Left ventricle myocardium superior (tissue), 1 donor: ENCODE results near the gene SPDYE8. TPM values are rescaled to one million over a fixed set of nuclear protein-coding genes. Genes with fewer than 3 reads are reported as not detected.

Source experiments
- total RNA-seq: library from RNA; stranded (reverse); fragmentation: NEBNext Ultra II Directional; extraction: Animal tissue kit (Norgen Biotek cat#: 25700); gene quantifications from one replicate; pipeline ENCODE4 v1.2.1, GENCODE V29; 2021
- donor health status: DM: no; HTN: yes; CAD: no; lungs with severe emphysema.

The SPDYE8 gene
- total RNA-seq, 1 donor from 2014 or later, result not detected

Other genes with a start within 250 kb of the SPDYE8 start
- gene TYW1B, start 201.6 kb downstream of the SPDYE8 start, total RNA-seq, result 2.8 TPM
- 16.9 TPM for gene POM121, start 104.7 kb downstream of the SPDYE8 start, total RNA-seq
- gene TRIM74, start 60.3 kb downstream of the SPDYE8 start, total RNA-seq, result 0.35 TPM
- not detected for gene SPDYE11, start 28.1 kb upstream of the SPDYE8 start, total RNA-seq
- not detected for gene SPDYE9, start 56.3 kb upstream of the SPDYE8 start, total RNA-seq